Measurements from ENCODE around the gene SPAG16.

The SPAG16 gene

DNA sequence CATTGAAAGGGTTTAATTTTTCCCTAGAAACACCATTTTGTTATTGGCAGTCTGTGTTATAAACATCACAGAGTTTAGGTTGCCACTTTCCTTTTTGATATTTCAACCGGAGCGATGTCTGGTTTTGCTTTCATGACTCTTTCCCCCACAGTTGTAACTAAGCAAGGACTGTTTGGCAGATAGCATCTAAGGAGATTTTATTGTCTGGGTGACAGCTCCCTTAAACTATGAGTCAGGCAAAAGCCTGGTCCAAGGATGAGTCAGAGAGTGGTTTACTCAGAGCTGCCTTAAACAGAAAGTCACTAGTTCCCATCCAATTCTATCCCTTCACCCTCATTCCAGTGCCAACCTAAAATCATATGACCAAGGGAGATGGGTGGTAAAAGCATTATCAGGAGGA lies 785.0 kb downstream of the SPAG16 start:
- no peak overlapping the region for H3K27ac Mint-ChIP-seq (ENCODE audit: low read depth)

GRCh38 chr2:214075456-214075855 lies 791.2 kb downstream of the SPAG16 start:
- H3K36me3 Mint-ChIP-seq (ENCODE audit: insufficient read depth): no peaks in the 10 kb centered on the region
- H3K27me3 Mint-ChIP-seq: no peaks in the 10 kb centered on the region
- no peak overlapping the region for H3K4me3 Mint-ChIP-seq
- DNase-seq (ENCODE audit: low spot score in 2 of 2): no peak
- H3K27ac Mint-ChIP-seq (ENCODE audit: low read depth): no peak overlapping the region
- H3K9me3 Mint-ChIP-seq: peaks cover 5% of the 10 kb centered on the region
- no peak for ATAC-seq (replicated peaks; ENCODE audit: extremely low read depth, poor library complexity, severe bottlenecking)
- H3K4me1 Mint-ChIP-seq: no peaks in the 10 kb centered on the region

More for the DNA sequence above, 785.0 kb downstream of the SPAG16 start:
- ATAC-seq (replicated peaks; ENCODE audit: extremely low read depth, poor library complexity, severe bottlenecking) (no peak), DNase-seq (ENCODE audit: low spot score in 2 of 2) (no peak)
- Mint-ChIP-seq H3K9me3 (no peaks in the 10 kb centered on the region), H3K27me3 (no peaks in the 10 kb centered on the region), H3K4me1 (no peaks in the 10 kb centered on the region), H3K4me3 (no peak overlapping the region), H3K36me3 (ENCODE audit: insufficient read depth) (no peaks in the 10 kb centered on the region)

GRCh38 chr2:214076527-214076926 lies 792.3 kb downstream of the SPAG16 start:
- DNase-seq (ENCODE audit: low spot score in 2 of 2) (no peak), ATAC-seq (replicated peaks; ENCODE audit: extremely low read depth, poor library complexity, severe bottlenecking) (no peak)
- peaks cover 5% of the 10 kb centered on the region for H3K9me3 Mint-ChIP-seq
- no peak overlapping the region for H3K4me3 Mint-ChIP-seq
- no peak overlapping the region for H3K27ac Mint-ChIP-seq (ENCODE audit: low read depth)
- no peaks in the 10 kb centered on the region for H3K27me3 Mint-ChIP-seq
- H3K4me1 Mint-ChIP-seq: no peaks in the 10 kb centered on the region
- no peaks in the 10 kb centered on the region for H3K36me3 Mint-ChIP-seq (ENCODE audit: insufficient read depth)

- Mint-ChIP-seq H3K4me1 (no peaks in the 10 kb centered on the region), H3K36me3 (ENCODE audit: insufficient read depth) (no peaks in the 10 kb centered on the region)
- DNase-seq (ENCODE audit: low spot score in 2 of 2): no peak
These were observed 793.5 kb downstream of the SPAG16 start for GRCh38 chr2:214077727-214078126.

DNA sequence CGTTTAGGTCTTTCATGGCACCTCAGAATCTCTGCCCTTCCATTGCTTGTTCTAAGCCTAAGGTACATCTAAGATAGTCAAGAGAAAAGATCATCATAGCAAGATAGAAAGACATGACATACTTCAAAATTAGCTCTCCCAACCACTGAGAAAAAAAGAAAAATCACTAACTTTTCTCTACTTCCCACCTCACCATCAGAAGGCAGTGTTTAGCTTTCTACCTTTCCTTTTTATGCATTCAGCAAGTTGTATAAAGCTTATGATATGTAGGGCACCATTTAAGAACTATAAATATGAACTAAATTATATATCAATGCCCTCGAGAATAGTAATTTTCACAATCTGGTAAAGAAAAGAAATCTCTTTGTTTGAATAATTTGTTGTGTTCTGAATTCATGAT lies 794.8 kb downstream of the SPAG16 start:
- Mint-ChIP-seq H3K27me3 (no peaks in the 10 kb centered on the region), H3K9me3 (peaks cover 5% of the 10 kb centered on the region), H3K4me1 (no peaks in the 10 kb centered on the region), H3K27ac (ENCODE audit: low read depth) (no peak overlapping the region), H3K4me3 (no peak overlapping the region), H3K36me3 (ENCODE audit: insufficient read depth) (no peaks in the 10 kb centered on the region)
- ATAC-seq (replicated peaks; ENCODE audit: extremely low read depth, poor library complexity, severe bottlenecking) (no peak), DNase-seq (ENCODE audit: low spot score in 2 of 2) (no peak)

More at GRCh38 chr2:214077727-214078126, 793.5 kb downstream of the SPAG16 start:
- H3K9me3 Mint-ChIP-seq: peaks cover 5% of the 10 kb centered on the region
- H3K27ac Mint-ChIP-seq (ENCODE audit: low read depth): no peak overlapping the region
- ATAC-seq (replicated peaks; ENCODE audit: extremely low read depth, poor library complexity, severe bottlenecking): no peak
- H3K4me3 Mint-ChIP-seq: no peak overlapping the region
- H3K27me3 Mint-ChIP-seq: no peaks in the 10 kb centered on the region

DNA sequence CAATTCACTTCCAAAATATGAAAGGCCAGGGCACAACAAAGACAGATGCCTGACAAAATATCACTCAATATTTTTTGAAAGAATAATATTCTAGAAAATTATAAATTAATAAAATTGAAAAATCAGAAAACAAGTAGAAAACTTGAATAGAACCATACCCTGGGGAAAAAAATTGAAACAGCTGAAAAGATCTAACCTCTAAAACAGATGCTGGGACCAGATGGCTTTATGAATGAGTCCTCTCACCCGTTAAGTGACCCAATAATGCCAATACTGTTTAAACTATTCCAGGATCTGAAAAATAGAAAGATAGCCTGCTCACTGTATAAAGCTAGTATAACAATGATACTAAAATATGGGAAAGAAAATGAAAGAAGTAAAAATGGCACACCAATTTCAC lies 804.3 kb downstream of the SPAG16 start:
- Mint-ChIP-seq H3K27ac (ENCODE audit: low read depth) (no peak overlapping the region), H3K36me3 (ENCODE audit: insufficient read depth) (no peaks in the 10 kb centered on the region), H3K4me3 (no peak overlapping the region), H3K27me3 (no peaks in the 10 kb centered on the region), H3K9me3 (no peaks in the 10 kb centered on the region), H3K4me1 (no peaks in the 10 kb centered on the region)
- ATAC-seq (replicated peaks; ENCODE audit: extremely low read depth, poor library complexity, severe bottlenecking) (no peak), DNase-seq (ENCODE audit: low spot score in 2 of 2) (no peak)

DNA sequence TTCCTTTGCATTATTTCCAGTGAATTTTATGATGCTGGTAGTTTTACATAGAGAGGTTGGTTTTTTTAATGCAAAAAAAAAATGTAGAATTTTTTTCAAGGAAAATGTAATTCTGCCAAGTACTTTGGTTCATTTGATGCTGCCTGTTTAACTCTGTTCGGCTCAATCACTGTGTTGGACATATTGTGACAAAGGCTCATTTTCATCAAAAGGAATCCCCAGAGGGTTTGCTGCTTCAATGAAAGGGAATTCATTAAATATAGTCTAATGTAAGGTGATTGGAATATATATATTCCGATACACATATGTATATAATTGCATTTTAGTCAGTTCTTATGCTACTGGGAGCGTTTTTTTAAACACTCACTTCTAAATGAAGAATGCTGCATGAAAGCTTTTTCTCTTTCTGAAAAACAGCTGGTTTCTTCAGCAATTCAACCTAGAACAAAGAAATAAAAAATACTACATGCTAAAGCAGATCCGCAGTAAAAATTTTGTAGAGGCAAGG lies 812.0 kb downstream of the SPAG16 start:
- DNase-seq (ENCODE audit: low spot score in 2 of 2) (no peak), ATAC-seq (replicated peaks; ENCODE audit: extremely low read depth, poor library complexity, severe bottlenecking) (no peak)
- no peaks in the 10 kb centered on the region for H3K36me3 Mint-ChIP-seq (ENCODE audit: insufficient read depth)
- no peaks in the 10 kb centered on the region for H3K9me3 Mint-ChIP-seq
- no peak overlapping the region for H3K27ac Mint-ChIP-seq (ENCODE audit: low read depth)
- no peaks in the 10 kb centered on the region for H3K27me3 Mint-ChIP-seq
- H3K4me1 Mint-ChIP-seq: no peaks in the 10 kb centered on the region
- H3K4me3 Mint-ChIP-seq: no peak overlapping the region

- Mint-ChIP-seq H3K27me3 (no peaks in the 10 kb centered on the region), H3K36me3 (ENCODE audit: insufficient read depth) (no peaks in the 10 kb centered on the region), H3K4me1 (no peaks in the 10 kb centered on the region), H3K4me3 (no peak overlapping the region), H3K27ac (ENCODE audit: low read depth) (no peak overlapping the region), H3K9me3 (peaks cover 5% of the 10 kb centered on the region)
- ATAC-seq (replicated peaks; ENCODE audit: extremely low read depth, poor library complexity, severe bottlenecking) (no peak), DNase-seq (ENCODE audit: low spot score in 2 of 2) (no peak)
These were observed 814.5 kb downstream of the SPAG16 start for GRCh38 chr2:214098811-214099210.

- Mint-ChIP-seq H3K4me3 (no peak overlapping the region), H3K4me1 (no peaks in the 10 kb centered on the region), H3K9me3 (peaks cover 10% of the 10 kb centered on the region), H3K27ac (ENCODE audit: low read depth) (no peak overlapping the region), H3K27me3 (no peaks in the 10 kb centered on the region), H3K36me3 (ENCODE audit: insufficient read depth) (no peaks in the 10 kb centered on the region)
- no peak for ATAC-seq (replicated peaks; ENCODE audit: extremely low read depth, poor library complexity, severe bottlenecking)
- no peak for DNase-seq (ENCODE audit: low spot score in 2 of 2)
These were observed 816.2 kb downstream of the SPAG16 start for GRCh38 chr2:214100488-214100887.

- no peak overlapping the region for H3K27ac Mint-ChIP-seq (ENCODE audit: low read depth)
- H3K4me1 Mint-ChIP-seq: no peaks in the 10 kb centered on the region
- DNase-seq (ENCODE audit: low spot score in 2 of 2) (no peak), ATAC-seq (replicated peaks; ENCODE audit: extremely low read depth, poor library complexity, severe bottlenecking) (no peak)
- no peaks in the 10 kb centered on the region for H3K27me3 Mint-ChIP-seq
- no peak overlapping the region for H3K4me3 Mint-ChIP-seq
- H3K9me3 Mint-ChIP-seq: peaks cover 10% of the 10 kb centered on the region
- no peaks in the 10 kb centered on the region for H3K36me3 Mint-ChIP-seq (ENCODE audit: insufficient read depth)
These were observed 819.2 kb downstream of the SPAG16 start for GRCh38 chr2:214103276-214104001.

DNA sequence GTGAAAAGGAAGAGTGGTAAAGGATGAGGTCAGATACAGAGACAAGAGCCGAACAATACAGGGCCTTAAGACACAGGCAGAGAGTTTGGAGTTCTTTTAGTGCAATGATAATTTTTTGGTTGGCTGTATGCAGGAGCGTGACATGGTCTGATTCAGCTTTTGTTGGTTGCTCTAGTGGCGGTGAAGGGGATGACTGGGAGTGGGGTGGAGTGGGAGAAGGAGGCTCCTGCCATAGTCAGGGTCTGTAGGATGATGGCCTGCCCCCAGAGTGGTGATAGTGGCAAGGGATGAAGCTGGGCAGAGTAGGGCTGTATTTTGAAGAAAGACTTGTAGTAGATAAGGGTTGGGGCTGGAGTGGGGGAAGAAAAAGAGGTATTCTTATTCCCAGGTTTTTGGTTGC lies 820.0 kb downstream of the SPAG16 start:
- no peaks in the 10 kb centered on the region for H3K4me1 Mint-ChIP-seq
- H3K4me3 Mint-ChIP-seq: no peak overlapping the region
- peaks cover 10% of the 10 kb centered on the region for H3K9me3 Mint-ChIP-seq
- no peaks in the 10 kb centered on the region for H3K36me3 Mint-ChIP-seq (ENCODE audit: insufficient read depth)
- no peak overlapping the region for H3K27ac Mint-ChIP-seq (ENCODE audit: low read depth)
- ATAC-seq (replicated peaks; ENCODE audit: extremely low read depth, poor library complexity, severe bottlenecking) (no peak), DNase-seq (ENCODE audit: low spot score in 2 of 2) (no peak)
- no peaks in the 10 kb centered on the region for H3K27me3 Mint-ChIP-seq

DNA sequence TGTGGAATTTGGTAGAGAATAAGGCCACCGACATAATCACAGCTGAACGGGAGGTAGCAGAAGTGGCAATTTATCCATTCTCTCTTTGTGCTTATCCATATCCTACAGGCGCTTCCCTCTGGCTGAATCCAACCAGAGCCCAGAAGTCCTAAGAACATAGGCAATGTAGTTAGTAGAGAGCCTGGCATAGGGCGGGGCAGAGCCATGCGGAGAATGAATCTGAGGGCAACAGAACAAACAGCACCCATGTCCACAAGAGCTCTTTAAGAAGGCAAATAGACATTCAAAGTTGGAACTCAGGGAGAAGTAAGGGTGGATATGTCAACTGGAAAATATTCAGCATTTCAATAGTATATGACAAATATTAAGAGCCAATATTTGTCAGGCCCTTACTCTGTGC lies 820.7 kb downstream of the SPAG16 start:
- H3K4me3 Mint-ChIP-seq: no peak overlapping the region
- peaks cover 10% of the 10 kb centered on the region for H3K9me3 Mint-ChIP-seq
- ATAC-seq (replicated peaks; ENCODE audit: extremely low read depth, poor library complexity, severe bottlenecking) (no peak), DNase-seq (ENCODE audit: low spot score in 2 of 2) (no peak)
- no peaks in the 10 kb centered on the region for H3K4me1 Mint-ChIP-seq
- H3K27me3 Mint-ChIP-seq: no peaks in the 10 kb centered on the region
- H3K27ac Mint-ChIP-seq (ENCODE audit: low read depth): no peak overlapping the region
- H3K36me3 Mint-ChIP-seq (ENCODE audit: insufficient read depth): no peaks in the 10 kb centered on the region

DNA sequence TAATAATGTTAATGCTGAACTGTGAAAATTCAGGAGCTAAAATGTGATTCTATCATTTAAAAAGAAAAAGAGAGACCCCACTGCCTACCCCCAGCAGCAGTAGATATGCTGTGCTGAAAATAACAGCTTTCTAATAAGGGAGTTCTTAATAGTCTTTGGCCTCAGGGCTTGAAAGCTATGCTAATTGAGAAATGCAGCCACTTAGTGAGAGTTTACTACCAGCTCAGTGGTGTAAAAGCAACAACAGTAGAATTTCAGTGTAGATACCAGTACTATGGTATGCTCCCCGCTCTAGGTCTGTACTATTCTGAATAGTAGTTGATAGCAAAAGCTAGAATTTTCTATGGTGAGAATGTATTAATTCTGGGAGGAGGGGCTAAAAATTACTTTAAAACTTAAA lies 823.5 kb downstream of the SPAG16 start:
- Mint-ChIP-seq H3K4me3 (no peak overlapping the region), H3K27me3 (no peaks in the 10 kb centered on the region), H3K36me3 (ENCODE audit: insufficient read depth) (peaks cover 1% of the 10 kb centered on the region), H3K27ac (ENCODE audit: low read depth) (no peak overlapping the region), H3K9me3 (peaks cover 10% of the 10 kb centered on the region), H3K4me1 (no peaks in the 10 kb centered on the region)
- DNase-seq (ENCODE audit: low spot score in 2 of 2): no peak
- no peak for ATAC-seq (replicated peaks; ENCODE audit: extremely low read depth, poor library complexity, severe bottlenecking)
